ENCODE data around the gene NETO2. TPM values are rescaled to one million over a fixed set of nuclear protein-coding genes. Genes with fewer than 3 reads are reported as not detected.

Gene NETO2
- total RNA-seq, 1 donor = 6.0 TPM

GRCh38 chr16:47054306-47054705 lies 89.4 kb downstream of the NETO2 start:
- no peak for DNase-seq (ENCODE audit: low read depth)
- no peak for TF ChIP-seq CTCF (IDR thresholded peaks at IDR 0.05; ENCODE audit: insufficient read depth, low read length)
- no peak overlapping the region for H3K4me3 ChIP-seq (ENCODE audit: low read depth, low read length)

GRCh38 chr16:47053895-47054294 lies 89.8 kb downstream of the NETO2 start:
- no peak for TF ChIP-seq CTCF (IDR thresholded peaks at IDR 0.05; ENCODE audit: insufficient read depth, low read length)
- no peak for DNase-seq (ENCODE audit: low read depth)
- H3K4me3 ChIP-seq (ENCODE audit: low read depth, low read length) = no peak overlapping the region

GRCh38 chr16:47052666-47053640 lies 90.8 kb downstream of the NETO2 start:
- H3K4me3 ChIP-seq (ENCODE audit: low read depth, low read length) = no peak overlapping the region
- no peak for DNase-seq (ENCODE audit: low read depth)
- TF ChIP-seq CTCF (IDR thresholded peaks at IDR 0.05; ENCODE audit: insufficient read depth, low read length) = no peak

- H3K4me3 ChIP-seq (ENCODE audit: low read depth, low read length) = no peak overlapping the region
- DNase-seq (ENCODE audit: low read depth) = no peak
- no peak for TF ChIP-seq CTCF (IDR thresholded peaks at IDR 0.05; ENCODE audit: insufficient read depth, low read length)
Observed at GRCh38 chr16:47051031-47051430, 92.7 kb downstream of the NETO2 start.

GRCh38 chr16:47049901-47050583 lies 93.7 kb downstream of the NETO2 start:
- no peak overlapping the region for H3K4me3 ChIP-seq (ENCODE audit: low read depth, low read length)
- TF ChIP-seq CTCF (IDR thresholded peaks at IDR 0.05; ENCODE audit: insufficient read depth, low read length) = no peak
- no peak for DNase-seq (ENCODE audit: low read depth)

GRCh38 chr16:47047524-47048203 lies 96.1 kb downstream of the NETO2 start:
- TF ChIP-seq CTCF (IDR thresholded peaks at IDR 0.05; ENCODE audit: insufficient read depth, low read length) = no peak
- H3K4me3 ChIP-seq (ENCODE audit: low read depth, low read length) = no peak overlapping the region
- no peak for DNase-seq (ENCODE audit: low read depth)
